Right lobe of liver (tissue), 6 donors: Measurements from ENCODE around the gene HSD3B2. TPM values are rescaled to one million over a fixed set of nuclear protein-coding genes. Genes with fewer than 3 reads are reported as not detected.

Source experiments
- ATAC-seq, 4 donors: fragments of 200-7000 bp; cut with Tn5 transposase; one replicate each; pipeline ENCODE4 v1.9.1; 2020; ENCODE audit warnings: mild to moderate bottlenecking in 4 of 4, moderate library complexity in 4 of 4
- DNase-seq, 3 donors: peaks; one replicate each; pipeline ENCODE4 v3.0.0-alpha.2; 2020
- H3K27ac ChIP-seq, 3 donors: fragments of 200-600 bp; one replicate each; pipeline ENCODE4 v1.8.0; 2022
- H3K27me3 ChIP-seq, 2 donors: fragments of 200-600 bp; one replicate each; pipeline ENCODE4 v1.8.0; 2022
- H3K36me3 ChIP-seq, 4 donors: fragments of 200-600 bp; sonication (generic) in 1 of 4; one replicate each; pipeline versions ENCODE4 v1.5.1 to v1.8.0; 2017 to 2022; ENCODE audit warnings: control low read depth in 1 of 4
- H3K4me1 ChIP-seq, 4 donors: fragments of 200-600 bp; sonication (generic) in 1 of 4; one replicate each; pipeline versions ENCODE4 v1.5.1 to v1.8.0; 2017 to 2022; ENCODE audit warnings: control low read depth in 1 of 4
- H3K4me3 ChIP-seq, 3 donors: fragments of 200-600 bp; one replicate each; pipeline ENCODE4 v1.8.0; 2022
- H3K9me3 ChIP-seq, 4 donors: fragments of 200-600 bp; sonication (generic) in 1 of 4; one replicate each; pipeline versions ENCODE4 v1.5.1 to v1.8.0; 2017 to 2022; ENCODE audit warnings: control low read depth in 1 of 4
- POLR2A ChIP-seq: fragments of 450-650 bp; IDR thresholded peaks from one replicate; pipeline ENCODE4 v1.6.1; 2017; ENCODE audit warnings: antibody characterized with exemption, mild to moderate bottlenecking
- WGBS: methylation state at CpG from one replicate; pipeline ENCODE4 v1.1.6; 2018; ENCODE audit warnings: low coverage, low lambda C conversion rate; ENCODE audit not compliant: insufficient coverage; ENCODE audit errors: missing lambda C conversion rate; 5-methylcytosine and 5-hydroxymethylcytosine counted together
- intact Hi-C, 2 donors: fragments of 100-400 bp; cut with DNase I; formaldehyde crosslinking; loops; one replicate each; pipeline versions ENCODE4 v1.11.2 to v1.14.1; 2022
- total RNA-seq, 6 experiments: library from RNA; depleted of rRNA in 2 of 6; stranded (reverse); fragments of >200 nt in 2 of 6; fragmentation: NEBNext Ultra II Directional in 3 of 6; extraction: Animal tissue kit (Norgen Biotek cat#: 25700) in 3 of 6; gene quantifications; one replicate each; pipeline versions ENCODE4 v1.1.0 to v1.2.4, GENCODE V29; 2016 to 2023
- TF ChIP-seq, protein P1 (sequence below), 4 donors: fragments of 200-600 bp in 3 of 4; fragments of 450-650 bp in 1 of 4; IDR thresholded peaks; one replicate each; pipeline versions ENCODE4 v1.5.1 to v1.8.0; 2016 to 2022; ENCODE audit warnings: antibody characterized with exemption in 4 of 4, mild to moderate bottlenecking in 2 of 4
- donor health status: DM: no; HTN: yes; CAD: no.
- donor health status: DM: no; HTN: no; CAD: no.
- donor health status: DM: no; HTN: no; CAD: no.
- donor health status: DM: no; HTN: yes; CAD: no.
- donor health status: DM: no; HTN: yes; CAD: no.

Gene HSD3B2
- total RNA-seq, 6 experiments from 2014 or later, result 0.49 TPM; not detected in 5

GRCh38 chr1:119370748-119371147 is 44.2 kb upstream of the HSD3B2 start:
- 14% methylated on average over 2 of the region's 2 CpGs for WGBS
- TF ChIP-seq, protein P1, sequence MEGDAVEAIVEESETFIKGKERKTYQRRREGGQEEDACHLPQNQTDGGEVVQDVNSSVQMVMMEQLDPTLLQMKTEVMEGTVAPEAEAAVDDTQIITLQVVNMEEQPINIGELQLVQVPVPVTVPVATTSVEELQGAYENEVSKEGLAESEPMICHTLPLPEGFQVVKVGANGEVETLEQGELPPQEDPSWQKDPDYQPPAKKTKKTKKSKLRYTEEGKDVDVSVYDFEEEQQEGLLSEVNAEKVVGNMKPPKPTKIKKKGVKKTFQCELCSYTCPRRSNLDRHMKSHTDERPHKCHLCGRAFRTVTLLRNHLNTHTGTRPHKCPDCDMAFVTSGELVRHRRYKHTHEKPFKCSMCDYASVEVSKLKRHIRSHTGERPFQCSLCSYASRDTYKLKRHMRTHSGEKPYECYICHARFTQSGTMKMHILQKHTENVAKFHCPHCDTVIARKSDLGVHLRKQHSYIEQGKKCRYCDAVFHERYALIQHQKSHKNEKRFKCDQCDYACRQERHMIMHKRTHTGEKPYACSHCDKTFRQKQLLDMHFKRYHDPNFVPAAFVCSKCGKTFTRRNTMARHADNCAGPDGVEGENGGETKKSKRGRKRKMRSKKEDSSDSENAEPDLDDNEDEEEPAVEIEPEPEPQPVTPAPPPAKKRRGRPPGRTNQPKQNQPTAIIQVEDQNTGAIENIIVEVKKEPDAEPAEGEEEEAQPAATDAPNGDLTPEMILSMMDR (IDR thresholded peaks at IDR 0.05), result no peak
- no peak for TF ChIP-seq POLR2A
- no peak for DNase-seq

GRCh38 chr1:119371815-119372214 is 43.1 kb upstream of the HSD3B2 start:
- TF ChIP-seq POLR2A, result no peak
- TF ChIP-seq, protein P1 (IDR thresholded peaks at IDR 0.05), result no peak
- peaks cover 0 to 4% (median 0%) of the 10 kb centered on the region in 4 donors for H3K36me3 ChIP-seq
- no peaks in the 10 kb centered on the region for H3K9me3 ChIP-seq
- 22% methylated on average over 2 of the region's 2 CpGs for WGBS
- no peaks in the 10 kb centered on the region for H3K27me3 ChIP-seq
- peak overlapping the region in 1 of 3 donors; percentile 7 for H3K4me3 ChIP-seq
- DNase-seq (no peak), ATAC-seq (peak; percentile 14 to 51 (median 18))
- H3K4me1 ChIP-seq, result peaks cover 0 to 90% (median 21%) of the 10 kb centered on the region in 4 donors
- intact Hi-C loops, result no loop called here
- peak overlapping the region in 2 of 3 donors; percentile 56 to 61 for H3K27ac ChIP-seq

More at GRCh38 chr1:119370748-119371147, 44.2 kb upstream of the HSD3B2 start:
- Histone ChIP-seq H3K27me3 (no peaks in the 10 kb centered on the region), H3K4me1 (peaks cover 0 to 81% (median 19%) of the 10 kb centered on the region in 4 donors), H3K4me3 (no peak overlapping the region), H3K36me3 (peaks cover 0 to 4% (median 0%) of the 10 kb centered on the region in 4 donors), H3K9me3 (no peaks in the 10 kb centered on the region), H3K27ac (peak overlapping the region in 2 of 3 donors; percentile 56 to 68)
- peak in 1 of 4 donors; percentile 2 for ATAC-seq
- intact Hi-C loops, result no loop called here

DNA sequence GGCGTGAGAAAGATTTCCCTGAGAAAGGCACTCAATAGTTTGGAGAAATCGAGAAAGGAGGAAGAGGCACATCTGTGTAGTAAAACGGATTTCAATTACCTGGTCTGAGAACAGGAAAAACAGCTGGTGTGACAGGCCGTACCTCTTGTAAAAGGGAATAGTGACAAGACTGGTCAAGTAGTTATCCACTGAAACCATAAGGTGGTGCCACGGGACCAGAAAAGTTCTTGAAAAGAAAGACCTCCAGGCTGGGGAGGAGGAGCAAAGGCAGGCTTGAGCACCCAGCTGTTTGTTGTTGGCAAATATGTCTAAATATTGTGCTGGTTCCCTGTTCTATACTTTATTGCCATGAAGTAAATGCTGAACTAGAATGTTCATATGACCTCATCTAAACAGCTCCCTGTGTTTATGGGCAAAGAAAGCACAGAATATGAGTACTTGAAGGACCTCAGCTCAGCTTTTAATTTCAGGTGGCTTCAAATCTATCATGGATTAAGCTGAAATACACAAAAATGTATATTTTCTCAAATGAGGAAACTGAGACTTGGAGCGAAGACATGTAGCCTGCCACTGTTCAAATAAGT is 42.4 kb upstream of the HSD3B2 start:
- H3K9me3 ChIP-seq, result no peaks in the 10 kb centered on the region
- intact Hi-C loops, result no loop called here
- peak overlapping the region in 1 of 3 donors; percentile 7 for H3K4me3 ChIP-seq
- 7% methylated on average over 6 of the region's 6 CpGs for WGBS
- DNase-seq (peak in 2 of 3 donors; percentile 32 to 60), ATAC-seq (peak; percentile 60 to 76 (median 74))
- no peaks in the 10 kb centered on the region for H3K36me3 ChIP-seq
- TF ChIP-seq POLR2A, result no peak
- TF ChIP-seq, protein P1 (IDR thresholded peaks at IDR 0.05), result peak; percentile 38 to 50 (median 46)
- peak overlapping the region in 2 of 3 donors; percentile 56 to 61 for H3K27ac ChIP-seq
- no peaks in the 10 kb centered on the region for H3K27me3 ChIP-seq
- peaks cover 0 to 91% (median 19%) of the 10 kb centered on the region in 4 donors for H3K4me1 ChIP-seq

GRCh38 chr1:119373465-119373864 is 41.5 kb upstream of the HSD3B2 start:
- WGBS, result 34% methylated on average over 2 of the region's 2 CpGs
- ATAC-seq, result no peak

More at GRCh38 chr1:119373465-119373864, 41.5 kb upstream of the HSD3B2 start:
- intact Hi-C loops, result no loop called here
- no peak for DNase-seq
- Histone ChIP-seq H3K4me1 (peaks cover 0 to 88% (median 16%) of the 10 kb centered on the region in 4 donors), H3K27me3 (no peaks in the 10 kb centered on the region), H3K27ac (peak overlapping the region in 2 of 3 donors; percentile 56 to 61), H3K4me3 (no peak overlapping the region), H3K9me3 (no peaks in the 10 kb centered on the region), H3K36me3 (no peaks in the 10 kb centered on the region)
- no peak for TF ChIP-seq POLR2A
- TF ChIP-seq, protein P1 (IDR thresholded peaks at IDR 0.05), result no peak
